Skeletal muscle tissue (tissue), 4 donors: Measurements from ENCODE around the gene MLN. TPM values are rescaled to one million over a fixed set of nuclear protein-coding genes. Genes with fewer than 3 reads are reported as not detected.
"Not testable (repeated sequence)": the region's sequence is repeated elsewhere in the genome, so short reads cannot be mapped to it uniquely, and the experiment has no call there.

ENCODE experiments used
- H3K27ac ChIP-seq: one replicate; pipeline ENCODE4 v1.7.0; 2013; ENCODE audit warnings: mild to moderate bottlenecking, low read depth, low read length, inconsistent platforms
- H3K27me3 ChIP-seq, 3 donors: one replicate each; pipeline ENCODE4 v1.7.0; 2013; ENCODE audit warnings: low read length in 3 of 3; ENCODE audit not compliant: control insufficient read depth in 3 of 3, insufficient read depth in 3 of 3
- H3K36me3 ChIP-seq, 3 donors: one replicate each; pipeline ENCODE4 v1.7.0; 2013; ENCODE audit warnings: low read length in 3 of 3; ENCODE audit not compliant: control insufficient read depth in 3 of 3, insufficient read depth in 3 of 3
- H3K4me1 ChIP-seq, 3 donors: one replicate each; pipeline ENCODE4 v1.7.0; 2013; ENCODE audit warnings: low read length in 3 of 3, mild to moderate bottlenecking in 3 of 3; ENCODE audit not compliant: control insufficient read depth in 3 of 3, insufficient read depth in 3 of 3
- H3K4me3 ChIP-seq, 3 donors: one replicate each; pipeline ENCODE4 v1.7.0; 2013; ENCODE audit warnings: low read length in 3 of 3
- H3K9ac ChIP-seq, 3 donors: one replicate each; pipeline ENCODE4 v1.7.0; 2013; ENCODE audit warnings: low read length in 3 of 3, mild to moderate bottlenecking in 3 of 3, moderate library complexity in 2 of 3, low read depth in 1 of 3
- H3K9me3 ChIP-seq, 3 donors: one replicate each; pipeline ENCODE4 v1.7.0; 2013; ENCODE audit warnings: low read length in 3 of 3; ENCODE audit not compliant: control insufficient read depth in 3 of 3
- total RNA-seq: library from RNA; depleted of rRNA; stranded (reverse); fragments of >200 nt; gene quantifications from one replicate; pipeline ENCODE4 v1.2.3, GENCODE V29; 2014
- donor health status: Osteomylitis.

The MLN gene
- total RNA-seq, 1 donor from 2014 or later, result not detected

GRCh38 chr6:33836806-33837469 is 33.1 kb upstream of the MLN start:
- H3K9ac ChIP-seq, result no peak overlapping the region
- H3K36me3 ChIP-seq, result no peaks in the 10 kb centered on the region
- peaks cover 4 to 17% (median 12%) of the 10 kb centered on the region in 3 donors for H3K4me1 ChIP-seq
- H3K27ac ChIP-seq, result no peak overlapping the region
- no peaks in the 10 kb centered on the region for H3K9me3 ChIP-seq
- no peak overlapping the region for H3K4me3 ChIP-seq
- H3K27me3 ChIP-seq, result peaks cover 0 to 8% (median 6%) of the 10 kb centered on the region in 3 donors

GRCh38 chr6:33834401-33835392 is 30.9 kb upstream of the MLN start:
- H3K4me1 ChIP-seq, result peaks cover 0 to 8% (median 5%) of the 10 kb centered on the region in 3 donors
- H3K27ac ChIP-seq, result no peak overlapping the region
- H3K27me3 ChIP-seq, result peaks cover 0 to 23% (median 19%) of the 10 kb centered on the region in 3 donors
- no peaks in the 10 kb centered on the region for H3K9me3 ChIP-seq
- H3K9ac ChIP-seq, result no peak overlapping the region
- no peaks in the 10 kb centered on the region for H3K36me3 ChIP-seq
- no peak overlapping the region for H3K4me3 ChIP-seq

GRCh38 chr6:33833599-33833998 is 29.8 kb upstream of the MLN start:
- H3K4me1 ChIP-seq, result no peaks in the 10 kb centered on the region
- no peak overlapping the region for H3K9ac ChIP-seq
- H3K27me3 ChIP-seq, result peaks cover 0 to 25% (median 23%) of the 10 kb centered on the region in 3 donors

GRCh38 chr6:33832831-33833230 is 29.0 kb upstream of the MLN start:
- not testable (repeated sequence) for H3K4me1 ChIP-seq, H3K9ac ChIP-seq, H3K36me3 ChIP-seq, H3K9me3 ChIP-seq, H3K27ac ChIP-seq, H3K4me3 ChIP-seq
- peaks cover 0 to 30% (median 26%) of the 10 kb centered on the region in 3 donors for H3K27me3 ChIP-seq

More at GRCh38 chr6:33833599-33833998, 29.8 kb upstream of the MLN start:
- Histone ChIP-seq H3K4me3 (no peak overlapping the region), H3K27ac (no peak overlapping the region), H3K36me3 (no peaks in the 10 kb centered on the region), H3K9me3 (no peaks in the 10 kb centered on the region)

GRCh38 chr6:33831725-33832124 is 27.9 kb upstream of the MLN start:
- H3K4me1 ChIP-seq, H3K4me3 ChIP-seq, H3K27ac ChIP-seq, H3K9me3 ChIP-seq, H3K36me3 ChIP-seq, H3K9ac ChIP-seq: not testable (repeated sequence)
- peaks cover 0 to 38% (median 26%) of the 10 kb centered on the region in 3 donors for H3K27me3 ChIP-seq

- no peak overlapping the region for H3K27ac ChIP-seq
- H3K4me1 ChIP-seq, result no peaks in the 10 kb centered on the region
- H3K36me3 ChIP-seq, result no peaks in the 10 kb centered on the region
- H3K4me3 ChIP-seq, result no peak overlapping the region
- peaks cover 0 to 38% (median 26%) of the 10 kb centered on the region in 3 donors for H3K27me3 ChIP-seq
- H3K9me3 ChIP-seq, result no peaks in the 10 kb centered on the region
- no peak overlapping the region for H3K9ac ChIP-seq
Measured at GRCh38 chr6:33830635-33831240, 26.9 kb upstream of the MLN start.

- Histone ChIP-seq H3K27me3 (peaks cover 0 to 34% (median 26%) of the 10 kb centered on the region in 3 donors), H3K9ac (no peak overlapping the region), H3K9me3 (no peaks in the 10 kb centered on the region), H3K36me3 (no peaks in the 10 kb centered on the region), H3K4me3 (no peak overlapping the region), H3K27ac (no peak overlapping the region), H3K4me1 (no peaks in the 10 kb centered on the region)
Measured at GRCh38 chr6:33828764-33829731, 25.2 kb upstream of the MLN start.

- Histone ChIP-seq H3K4me3 (no peak overlapping the region), H3K27ac (no peak overlapping the region), H3K36me3 (no peaks in the 10 kb centered on the region), H3K9me3 (no peaks in the 10 kb centered on the region), H3K4me1 (no peaks in the 10 kb centered on the region), H3K27me3 (peaks cover 0 to 30% (median 20%) of the 10 kb centered on the region in 3 donors), H3K9ac (no peak overlapping the region)
Measured at GRCh38 chr6:33828452-33828763, 24.6 kb upstream of the MLN start.
